ENCODE results near the gene NEUROD1. TPM values are rescaled to one million over a fixed set of nuclear protein-coding genes. Genes with fewer than 3 reads are reported as not detected.

NEUROD1 gene
- total and polyA plus RNA-seq, 8 donors: 1.4 to 52.8 (median 5.5) TPM

GRCh38 chr2:181628590-181629585 lies 51.4 kb downstream of the NEUROD1 start:
- FAIRE-seq (no peak), DNase-seq (no peak), ATAC-seq (peak in 2 of 4 donors; percentile 67 to 82)
- TF ChIP-seq CTCF (IDR thresholded peaks at IDR 0.05): no peak
- Histone ChIP-seq H3K4me3 (no peak overlapping the region), H3K27ac (no peak overlapping the region), H3K27me3 (peaks cover 0 to 3% (median 0%) of the 10 kb centered on the region in 4 donors), H3K9me3 (no peaks in the 10 kb centered on the region), H3K36me3 (no peaks in the 10 kb centered on the region), H3K4me1 (no peaks in the 10 kb centered on the region)
- intact Hi-C loops (cut with DNase I): no loop called here
- 82 to 86% methylated on average over 3 of the region's 3 CpGs for WGBS, 2 donors

GRCh38 chr2:181627545-181627944 lies 52.8 kb downstream of the NEUROD1 start:
- ATAC-seq: no peak

GRCh38 chr2:181626671-181627070 lies 53.6 kb downstream of the NEUROD1 start:
- Histone ChIP-seq H3K4me3 (no peak overlapping the region), H3K9me3 (no peaks in the 10 kb centered on the region), H3K4me1 (no peaks in the 10 kb centered on the region), H3K36me3 (no peaks in the 10 kb centered on the region), H3K27me3 (peaks cover 0 to 3% (median 0%) of the 10 kb centered on the region in 4 donors), H3K27ac (no peak overlapping the region)
- ATAC-seq (no peak), DNase-seq (no peak), FAIRE-seq (no peak)
- intact Hi-C loops (cut with DNase I): no loop called here
- TF ChIP-seq CTCF (IDR thresholded peaks at IDR 0.05): no peak

More at GRCh38 chr2:181627545-181627944, 52.8 kb downstream of the NEUROD1 start:
- Histone ChIP-seq H3K4me3 (no peak overlapping the region), H3K27me3 (peaks cover 0 to 3% (median 0%) of the 10 kb centered on the region in 4 donors), H3K27ac (no peak overlapping the region), H3K4me1 (no peaks in the 10 kb centered on the region), H3K36me3 (no peaks in the 10 kb centered on the region), H3K9me3 (no peaks in the 10 kb centered on the region)
- no peak for TF ChIP-seq CTCF (IDR thresholded peaks at IDR 0.05)
- FAIRE-seq (no peak), DNase-seq (no peak)
- WGBS, 2 donors: 76 to 82% methylated on average over 3 of the region's 3 CpGs
- intact Hi-C loops (cut with DNase I): no loop called here

Other genes starting within 250 kb of the NEUROD1 start
- gene ITGA4, start 223.1 kb downstream of the NEUROD1 start, total RNA-seq: 1 to 10 TPM in 3 of 6 donors, under 1 TPM in 3; 0.60 to 5.8 (median 1.5) TPM
- gene ITGA4, start 223.1 kb downstream of the NEUROD1 start, polyA plus RNA-seq: under 1 TPM; 0.15 to 0.28 TPM
- 1 to 10 TPM in 1 of 6 donors, under 1 TPM in 5; 0.16 to 1.4 (median 0.47) TPM for gene CERKL, start 23.4 kb downstream of the NEUROD1 start, total RNA-seq
- 1 to 10 TPM in 1 of 2 donors, under 1 TPM in 1; 0.65 to 4.6 TPM for gene CERKL, start 23.4 kb downstream of the NEUROD1 start, polyA plus RNA-seq
- 100 to 1,000 TPM; 304 to 497 (median 336) TPM for gene ITPRID2, start 211.2 kb upstream of the NEUROD1 start, total RNA-seq
- 10 to 100 TPM; 85.6 to 99.0 TPM for gene ITPRID2, start 211.2 kb upstream of the NEUROD1 start, polyA plus RNA-seq

Data from pancreas (tissue), 10 donors.